HEK293 (cell line): ENCODE results near the gene GPR141.

Experiments
- CTCF ChIP-seq: fragments of 450-650 bp; formaldehyde crosslinking; IDR thresholded peaks from 2 replicates; pipeline ENCODE4 v1.5.1; 2016; ENCODE audit warnings: missing biosample characterization, missing genetic modification characterization
- ZBTB1 ChIP-seq: fragments of 450-650 bp; formaldehyde crosslinking; IDR thresholded peaks from 2 replicates; pipeline ENCODE4 v1.5.1; 2016; ENCODE audit warnings: missing biosample characterization, missing genetic modification characterization
- ZBTB10 ChIP-seq: fragments of 450-650 bp; formaldehyde crosslinking; IDR thresholded peaks from 2 replicates; pipeline ENCODE4 v1.5.1; 2016; ENCODE audit warnings: missing biosample characterization, missing genetic modification characterization
- ZNF223 ChIP-seq: fragments of 450-650 bp; formaldehyde crosslinking; IDR thresholded peaks from 2 replicates; pipeline ENCODE4 v1.5.1; 2016; ENCODE audit warnings: missing biosample characterization, missing genetic modification characterization
- ZNF274 ChIP-seq, 2 experiments: fragments of 200-500 bp in 1 of 2; fragments of 450-650 bp in 1 of 2; sonication (Bioruptor generic) in 1 of 2; formaldehyde crosslinking in 1 of 2; IDR thresholded peaks; 2 replicates each; pipeline versions ENCODE4 v1.5.1 to v1.6.1; 2014 to 2016; ENCODE audit warnings: borderline replicate concordance in 1 of 2, inconsistent platforms in 1 of 2, low read length in 1 of 2, missing biosample characterization in 1 of 2, missing genetic modification characterization in 1 of 2
- ZNF292 ChIP-seq: fragments of 450-650 bp; formaldehyde crosslinking; IDR thresholded peaks from 2 replicates; pipeline ENCODE4 v1.5.1; 2016; ENCODE audit warnings: low read depth, missing biosample characterization, missing genetic modification characterization, borderline replicate concordance
- ZNF311 ChIP-seq: fragments of 450-650 bp; formaldehyde crosslinking; IDR thresholded peaks from 2 replicates; pipeline ENCODE4 v1.5.1; 2017; ENCODE audit warnings: missing biosample characterization, missing genetic modification characterization, borderline replicate concordance
- ZNF623 ChIP-seq: fragments of 450-650 bp; formaldehyde crosslinking; IDR thresholded peaks from 2 replicates; pipeline ENCODE4 v1.5.1; 2016; ENCODE audit warnings: missing biosample characterization, missing genetic modification characterization
- ZNF707 ChIP-seq: fragments of 450-650 bp; formaldehyde crosslinking; IDR thresholded peaks from 2 replicates; pipeline ENCODE4 v1.5.1; 2016; ENCODE audit warnings: missing biosample characterization, missing genetic modification characterization

GRCh38 chr7:37784015-37784414 lies 100.4 kb downstream of the GPR141 start:
- TF ChIP-seq ZNF311 (tag by site-specific recombination), result no peak
- TF ChIP-seq CTCF (tag by site-specific recombination), result no peak
- TF ChIP-seq ZNF707 (tag by site-specific recombination), result no peak
- TF ChIP-seq ZNF223 (tag by site-specific recombination), result no peak
- TF ChIP-seq ZNF292 (tag by site-specific recombination), result no peak
- no peak for TF ChIP-seq ZBTB1 (tag by site-specific recombination)
- no peak for TF ChIP-seq ZBTB10 (tag by site-specific recombination)
- TF ChIP-seq ZNF274 (IDR thresholded peaks at IDR 0.05; ENCODE audit: low read length), result no peak
- TF ChIP-seq ZNF274 (tag by site-specific recombination; IDR thresholded peaks at IDR 0.05; ENCODE audit: borderline replicate concordance), result no peak
- TF ChIP-seq ZNF623, result no peak
